Amniotic epithelial cell (primary cell): ENCODE data around the gene RAB31.
"Not testable (repeated sequence)": the region's sequence is repeated elsewhere in the genome, so short reads cannot be mapped to it uniquely, and the experiment has no call there.

ENCODE experiments used
- DNase-seq: peaks from one replicate; pipeline ENCODE4 v3.0.0-alpha.2; 2010; ENCODE audit warnings: low read depth

Gene RAB31

GRCh38 chr18:9708057-9708433 lies at the start of gene RAB31:
RAB31 (plus strand) TSS chr18:9708301; CDS start chr18:9708406, 105 bp downstream.
- peak; percentile 71 for DNase-seq

- no peak for DNase-seq
Measured at GRCh38 chr18:9659499-9660375, 48.4 kb upstream of the RAB31 start.

- DNase-seq: no peak
Measured at GRCh38 chr18:9661564-9661963, 46.5 kb upstream of the RAB31 start.

- DNase-seq: no peak
Measured at GRCh38 chr18:9663377-9663776, 44.7 kb upstream of the RAB31 start.

- DNase-seq: peak; percentile 68
Measured at GRCh38 chr18:9665314-9665713, 42.8 kb upstream of the RAB31 start.

GRCh38 chr18:9666548-9666947 lies 41.6 kb upstream of the RAB31 start:
- DNase-seq: no peak

- DNase-seq: no peak
Measured at GRCh38 chr18:9669016-9669415, 39.1 kb upstream of the RAB31 start.

- DNase-seq: no peak
Measured at GRCh38 chr18:9671214-9671613, 36.9 kb upstream of the RAB31 start.

GRCh38 chr18:9673296-9674251 lies 34.5 kb upstream of the RAB31 start:
- DNase-seq: peak; percentile 89

GRCh38 chr18:9678216-9678615 lies 29.9 kb upstream of the RAB31 start:
- DNase-seq: not testable (repeated sequence)

GRCh38 chr18:9679125-9679524 lies 29.0 kb upstream of the RAB31 start:
- DNase-seq: no peak

- DNase-seq: no peak
Measured at GRCh38 chr18:9681217-9681616, 26.9 kb upstream of the RAB31 start.

GRCh38 chr18:9682572-9682971 lies 25.5 kb upstream of the RAB31 start:
- no peak for DNase-seq

GRCh38 chr18:9683418-9684396 lies 24.4 kb upstream of the RAB31 start:
- peak; percentile 84 for DNase-seq

GRCh38 chr18:9684881-9685614 lies 23.1 kb upstream of the RAB31 start:
- peak; percentile 93 for DNase-seq

- DNase-seq: no peak
Measured at GRCh38 chr18:9685615-9685890, 22.5 kb upstream of the RAB31 start.

GRCh38 chr18:9688036-9688741 lies 19.9 kb upstream of the RAB31 start:
- peak; percentile 88 for DNase-seq

GRCh38 chr18:9689253-9689652 lies 18.8 kb upstream of the RAB31 start:
- no peak for DNase-seq

- no peak for DNase-seq
Measured at GRCh38 chr18:9690418-9691188, 17.5 kb upstream of the RAB31 start.

GRCh38 chr18:9691235-9691634 lies 16.9 kb upstream of the RAB31 start:
- no peak for DNase-seq
